Aorta (tissue), 5 donors: ENCODE measurements around the gene KRTAP4-8. TPM values are rescaled to one million over a fixed set of nuclear protein-coding genes. Genes with fewer than 3 reads are reported as not detected.
A peak's percentile ranks its signal among the peaks of the same experiment; 100 is the strongest.
"Not testable (repeated sequence)": the region's sequence is repeated elsewhere in the genome, so short reads cannot be mapped to it uniquely, and the experiment has no call there.

Experiments
- ATAC-seq: fragments of 200-7000 bp; cut with Tn5 transposase; one replicate; pipeline ENCODE4 v1.9.1; 2022; ENCODE audit warnings: moderate library complexity; ENCODE audit not compliant: low FRiP score
- DNase-seq, 2 donors: peaks; one replicate each; pipeline ENCODE4 v3.0.0-alpha.2; 2020
- H3K27ac ChIP-seq, 2 donors: one replicate each; pipeline ENCODE4 v1.5.1; 2013; ENCODE audit warnings: low read length in 2 of 2, mild to moderate bottlenecking in 2 of 2, moderate library complexity in 2 of 2, control low read depth in 1 of 2, inconsistent platforms in 1 of 2, low read depth in 1 of 2
- H3K27me3 ChIP-seq, 2 donors: one replicate each; pipeline ENCODE4 v1.6.1; 2013; ENCODE audit warnings: control low read depth in 1 of 2, low read length in 1 of 2, mild to moderate bottlenecking in 1 of 2, moderate library complexity in 1 of 2; ENCODE audit not compliant: insufficient read depth in 2 of 2, control insufficient read depth in 1 of 2
- H3K36me3 ChIP-seq, 2 donors: one replicate each; pipeline ENCODE4 v1.6.1; 2013; ENCODE audit warnings: control low read depth in 1 of 2, low read length in 1 of 2, mild to moderate bottlenecking in 1 of 2; ENCODE audit not compliant: insufficient read depth in 2 of 2, control insufficient read depth in 1 of 2
- H3K4me1 ChIP-seq, 2 donors: one replicate each; pipeline ENCODE4 v1.6.1; 2013; ENCODE audit warnings: low read length in 2 of 2, control low read depth in 1 of 2, mild to moderate bottlenecking in 1 of 2, moderate library complexity in 1 of 2; ENCODE audit not compliant: insufficient read depth in 2 of 2, control insufficient read depth in 1 of 2
- H3K4me3 ChIP-seq, 2 donors: one replicate each; pipeline ENCODE4 v1.5.1; 2013; ENCODE audit warnings: low read length in 2 of 2, control low read depth in 1 of 2, mild to moderate bottlenecking in 1 of 2
- H3K9me3 ChIP-seq: one replicate; pipeline ENCODE4 v1.6.1; 2013; ENCODE audit warnings: mild to moderate bottlenecking, low read length; ENCODE audit not compliant: control insufficient read depth
- WGBS, 2 donors: extraction: QIAGEN DNeasy Blood & Tissue Kit; methylation state at CpG; one replicate each; pipeline ENCODE4 v1.1.7; 2013; 5-methylcytosine and 5-hydroxymethylcytosine counted together
- intact Hi-C, 2 donors: fragments of 100-400 bp; cut with DNase I; formaldehyde crosslinking; loops; one replicate each; pipeline versions ENCODE4 v1.14.2 to v1.15.0; 2022
- polyA plus RNA-seq, 2 donors: library from polyadenylated mRNA; stranded (reverse); fragments of 200-250 nt; gene quantifications; one replicate each; pipeline ENCODE4 v1.2.3, GENCODE V29; 2013
- total RNA-seq, 2 donors: library from RNA; stranded (reverse); fragmentation: NEBNext Ultra II Directional; extraction: Animal tissue kit (Norgen Biotek cat#: 25700); gene quantifications; one replicate each; pipeline ENCODE4 v1.2.1, GENCODE V29; 2021
- donor health status: healthy with polysubstance abuse.
- donor health status: Bipolar disorder and iron deficiency.
- donor health status: DM: no; HTN: no; CAD: no.
- donor health status: DM: no; HTN: no; CAD: no.
- donor health status: DM: yes; HTN: yes; CAD: no.

KRTAP4-8 gene
- total and polyA plus RNA-seq, 4 donors: not detected

- WGBS, 2 donors: 89 to 90% methylated on average over 4 of the region's 4 CpGs
- Histone ChIP-seq H3K4me3 (no peak overlapping the region), H3K9me3 (no peaks in the 10 kb centered on the region), H3K36me3 (no peaks in the 10 kb centered on the region), H3K4me1 (no peaks in the 10 kb centered on the region), H3K27me3 (no peaks in the 10 kb centered on the region), H3K27ac (no peak overlapping the region)
- intact Hi-C loops: no loop called here
- no peak for ATAC-seq
- no peak for DNase-seq
Observed at GRCh38 chr17:41063449-41063848, 34.5 kb downstream of the KRTAP4-8 start.

- DNase-seq (no peak), ATAC-seq (peak; percentile 48)
- no peaks in the 10 kb centered on the region for H3K9me3 ChIP-seq
- peak overlapping the region in 1 of 2 donors; percentile 3 for H3K27ac ChIP-seq
- H3K27me3 ChIP-seq: no peaks in the 10 kb centered on the region
- H3K4me1 ChIP-seq: no peaks in the 10 kb centered on the region
- no peaks in the 10 kb centered on the region for H3K36me3 ChIP-seq
- 0 to 17% methylated on average over 1 of the region's 1 CpG for WGBS, 2 donors
- H3K4me3 ChIP-seq: no peak overlapping the region
- intact Hi-C loops: no loop called here
Observed at GRCh38 chr17:41061964-41062363, 36.0 kb downstream of the KRTAP4-8 start.

- intact Hi-C loops: no loop called here
- H3K4me3 ChIP-seq: no peak within 1 kb of the TSS
- H3K27ac ChIP-seq: no peak within 1 kb of the TSS
- DNase-seq (no peak), ATAC-seq (no peak)
- H3K27me3 ChIP-seq: no peaks in the 10 kb centered on the region
- H3K9me3 ChIP-seq: no peaks in the 10 kb centered on the region
- no peaks in the 10 kb centered on the region for H3K36me3 ChIP-seq
- H3K4me1 ChIP-seq: no peaks in the 10 kb centered on the region
- 47 to 55% methylated on average over 6 of the region's 6 CpGs for WGBS, 2 donors
Observed at GRCh38 chr17:41060052-41060604, 37.8 kb downstream of the KRTAP4-8 start, which contains the start of gene KRTAP2-3. Gene KRTAP2-3, minus strand, starts transcription at chr17:41060114. Its CDS starts 64 bp downstream, at chr17:41060050.

DNA sequence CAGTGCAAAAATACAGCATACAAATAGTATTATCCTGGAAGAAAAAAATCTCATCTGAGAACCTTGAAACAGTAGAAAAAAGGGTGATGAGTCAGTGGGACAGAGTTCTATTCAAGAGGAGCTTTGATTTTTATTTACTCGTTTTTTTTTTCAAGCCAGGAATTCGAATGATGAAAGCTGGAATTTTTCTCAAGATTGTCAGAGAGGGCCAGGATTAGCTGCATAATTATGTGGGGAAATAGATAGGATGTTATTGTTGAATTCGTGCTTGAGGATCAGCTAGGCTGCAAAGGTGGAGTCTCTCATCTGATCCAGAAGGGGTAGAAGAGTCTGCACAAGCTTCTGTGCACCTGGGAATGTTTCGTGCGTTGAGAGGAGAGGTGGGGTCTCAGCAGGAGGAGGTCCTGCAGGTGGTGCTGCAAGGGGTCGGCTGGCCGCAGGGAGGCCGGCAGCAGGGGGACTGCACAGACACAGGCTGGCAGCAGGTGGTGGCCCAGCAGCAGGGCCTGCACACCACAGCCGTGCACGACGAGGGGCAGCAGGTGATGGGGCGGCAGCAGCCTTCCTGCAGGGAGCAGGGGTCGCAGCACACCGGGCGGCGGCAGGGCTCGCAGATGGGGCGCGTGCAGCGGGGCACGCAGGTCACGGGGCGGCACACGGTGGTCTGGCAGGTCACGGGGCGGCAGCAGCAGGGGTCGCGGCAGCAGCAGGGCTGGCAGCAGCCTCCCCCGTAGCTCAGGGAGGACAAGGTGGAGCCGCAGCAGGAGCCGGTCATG lies 38.5 kb downstream of the KRTAP4-8 start:
- ATAC-seq, H3K9me3 ChIP-seq, H3K4me1 ChIP-seq, H3K36me3 ChIP-seq, H3K4me3 ChIP-seq, intact Hi-C loops, DNase-seq, H3K27ac ChIP-seq, H3K27me3 ChIP-seq: not testable (repeated sequence)
- 40 to 46% methylated on average over 9 to 14 of the region's 31 CpGs for WGBS, 2 donors

- Histone ChIP-seq H3K4me3 (no peak overlapping the region), H3K27ac (no peak overlapping the region), H3K27me3 (no peaks in the 10 kb centered on the region), H3K36me3 (no peaks in the 10 kb centered on the region), H3K4me1 (no peaks in the 10 kb centered on the region), H3K9me3 (no peaks in the 10 kb centered on the region)
- no peak for ATAC-seq
- WGBS, 2 donors: 88 to 96% methylated on average over 5 of the region's 5 CpGs
- no peak for DNase-seq
- intact Hi-C loops: no loop called here
Observed at GRCh38 chr17:41058741-41059140, 39.2 kb downstream of the KRTAP4-8 start.

DNA sequence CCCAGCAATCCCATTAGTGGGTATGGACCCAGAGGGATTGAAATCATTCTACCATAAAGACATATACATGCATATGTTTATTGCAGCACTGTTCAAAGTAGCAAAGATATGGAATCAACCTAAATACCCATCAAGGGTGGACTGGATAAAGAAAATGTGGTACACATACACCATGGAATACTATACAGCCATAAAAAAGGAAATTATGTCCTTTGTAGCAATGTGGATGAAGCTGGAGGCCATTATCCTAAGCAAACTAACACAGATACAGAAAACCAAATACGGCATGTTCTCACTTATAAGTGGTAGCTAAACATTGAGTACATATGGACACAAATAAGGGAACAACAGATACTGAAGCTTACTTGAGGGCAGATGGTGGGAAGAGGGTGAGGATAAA lies 40.4 kb downstream of the KRTAP4-8 start:
- no peaks in the 10 kb centered on the region for H3K4me1 ChIP-seq
- intact Hi-C loops: no loop called here
- no peaks in the 10 kb centered on the region for H3K36me3 ChIP-seq
- 97 to 100% methylated on average over 1 of the region's 1 CpG for whole genome bisulfite sequencing, 2 donors
- ATAC-seq (no peak), DNase-seq (no peak)
- H3K27ac ChIP-seq: no peak overlapping the region
- H3K27me3 ChIP-seq: no peaks in the 10 kb centered on the region
- no peak overlapping the region for H3K4me3 ChIP-seq
- no peaks in the 10 kb centered on the region for H3K9me3 ChIP-seq

DNA sequence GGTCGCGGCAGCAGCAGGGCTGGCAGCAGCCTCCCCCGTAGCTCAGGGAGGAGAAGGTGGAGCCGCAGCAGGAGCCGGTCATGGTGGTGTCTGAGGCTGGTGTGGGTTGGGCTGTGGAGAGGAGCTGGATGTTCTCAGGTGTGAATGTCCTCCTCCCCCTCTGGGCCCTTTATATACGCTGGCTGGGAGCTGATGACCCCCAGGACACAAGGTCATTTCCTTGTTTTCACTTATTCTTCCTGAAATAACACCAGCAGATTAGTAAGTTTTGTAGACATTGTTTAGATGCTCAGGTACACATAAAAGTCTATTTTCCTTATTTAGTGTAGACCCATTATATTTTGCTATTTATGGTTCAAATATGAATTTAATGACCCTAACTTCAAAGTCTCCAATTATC lies 42.8 kb downstream of the KRTAP4-8 start, which contains the start of gene KRTAP2-2:
Gene KRTAP2-2, minus strand, starts transcription at position 101 of the 400 bp plus-strand sequence. Its CDS starts 19 bp downstream, at position 82.
- H3K36me3 ChIP-seq, H3K4me3 ChIP-seq, H3K27ac ChIP-seq, H3K4me1 ChIP-seq, H3K9me3 ChIP-seq, DNase-seq, H3K27me3 ChIP-seq, ATAC-seq, intact Hi-C loops: not testable (repeated sequence)
- WGBS, 2 donors: 19 to 33% methylated on average over 1 of the region's 6 CpGs

DNA sequence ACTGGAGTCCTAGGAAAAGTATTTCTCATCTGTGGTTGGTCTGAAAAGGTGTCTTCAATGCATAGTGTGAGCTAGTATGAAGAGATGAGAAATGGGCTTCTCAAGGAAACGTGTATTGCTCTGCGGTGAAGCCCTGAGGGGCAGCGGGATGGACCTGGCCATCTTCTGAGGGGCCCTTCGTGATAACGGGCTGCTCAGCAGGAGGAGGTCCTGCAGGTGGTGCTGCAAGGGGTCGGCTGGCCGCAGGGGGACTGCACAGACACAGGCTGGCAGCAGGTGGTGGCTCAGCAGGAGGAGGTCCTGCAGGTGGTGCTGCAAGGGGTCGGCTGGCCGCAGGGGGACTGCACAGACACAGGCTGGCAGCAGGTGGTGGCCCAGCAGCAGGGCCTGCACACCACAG lies 43.4 kb downstream of the KRTAP4-8 start:
- H3K9me3 ChIP-seq, H3K27ac ChIP-seq, H3K36me3 ChIP-seq, ATAC-seq, H3K27me3 ChIP-seq, H3K4me1 ChIP-seq, DNase-seq, intact Hi-C loops, H3K4me3 ChIP-seq: not testable (repeated sequence)
- 59 to 72% methylated on average over 7 to 9 of the region's 9 CpGs for WGBS, 2 donors

DNA sequence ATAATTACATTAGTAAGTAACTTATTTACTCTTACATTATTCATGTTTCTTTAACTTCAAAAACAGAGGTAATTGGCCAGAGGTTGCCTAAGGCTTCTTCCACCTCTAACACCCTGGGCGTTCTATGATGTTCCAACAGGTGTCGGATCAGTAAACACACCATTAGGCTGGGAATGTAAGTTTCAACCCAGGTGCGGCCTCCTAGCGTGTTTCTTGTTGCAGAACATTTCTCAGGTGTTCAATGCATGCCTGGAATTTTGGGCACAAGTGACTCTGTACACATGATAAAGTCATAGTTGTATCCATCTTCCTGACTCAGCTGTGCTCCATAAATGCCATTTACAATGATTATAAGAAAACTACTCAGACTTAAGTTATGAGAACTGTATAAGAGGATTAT lies 43.9 kb downstream of the KRTAP4-8 start:
- no peak for DNase-seq
- Histone ChIP-seq H3K27me3 (no peaks in the 10 kb centered on the region), H3K4me1 (no peaks in the 10 kb centered on the region), H3K27ac (no peak overlapping the region), H3K9me3 (no peaks in the 10 kb centered on the region), H3K36me3 (no peaks in the 10 kb centered on the region), H3K4me3 (no peak overlapping the region)
- no peak for ATAC-seq
- intact Hi-C loops: no loop called here
- WGBS, 2 donors: 89 to 90% methylated on average over 4 of the region's 4 CpGs
